Mononuclear cell (primary cell): ENCODE results near the gene SMYD3. TPM values are rescaled to one million over a fixed set of nuclear protein-coding genes. Genes with fewer than 3 reads are reported as not detected.

Source experiments
- H3K27me3 ChIP-seq: 2 replicates; pipeline ENCODE4 v1.6.0; 2011; ENCODE audit warnings: low read length, control low read depth; ENCODE audit not compliant: insufficient read depth
- H3K4me1 ChIP-seq: 2 replicates; pipeline ENCODE4 v1.5.1; 2011; ENCODE audit warnings: mild to moderate bottlenecking, low read length, control low read depth; ENCODE audit not compliant: insufficient read depth
- H3K4me3 ChIP-seq: 2 replicates; pipeline ENCODE4 v1.5.1; 2011; ENCODE audit warnings: mild to moderate bottlenecking, low read length, moderate library complexity
- H3K9me3 ChIP-seq: 2 replicates; pipeline ENCODE4 v1.5.1; 2011; ENCODE audit warnings: low read depth, mild to moderate bottlenecking, control low read depth, low read length
- total RNA-seq: library from RNA; depleted of rRNA; stranded (reverse); fragments of >200 nt; gene quantifications from one replicate; pipeline ENCODE4 v1.2.3, GENCODE V29; 2012

The SMYD3 gene
- total RNA-seq, 1 donor: 18.2 TPM

DNA sequence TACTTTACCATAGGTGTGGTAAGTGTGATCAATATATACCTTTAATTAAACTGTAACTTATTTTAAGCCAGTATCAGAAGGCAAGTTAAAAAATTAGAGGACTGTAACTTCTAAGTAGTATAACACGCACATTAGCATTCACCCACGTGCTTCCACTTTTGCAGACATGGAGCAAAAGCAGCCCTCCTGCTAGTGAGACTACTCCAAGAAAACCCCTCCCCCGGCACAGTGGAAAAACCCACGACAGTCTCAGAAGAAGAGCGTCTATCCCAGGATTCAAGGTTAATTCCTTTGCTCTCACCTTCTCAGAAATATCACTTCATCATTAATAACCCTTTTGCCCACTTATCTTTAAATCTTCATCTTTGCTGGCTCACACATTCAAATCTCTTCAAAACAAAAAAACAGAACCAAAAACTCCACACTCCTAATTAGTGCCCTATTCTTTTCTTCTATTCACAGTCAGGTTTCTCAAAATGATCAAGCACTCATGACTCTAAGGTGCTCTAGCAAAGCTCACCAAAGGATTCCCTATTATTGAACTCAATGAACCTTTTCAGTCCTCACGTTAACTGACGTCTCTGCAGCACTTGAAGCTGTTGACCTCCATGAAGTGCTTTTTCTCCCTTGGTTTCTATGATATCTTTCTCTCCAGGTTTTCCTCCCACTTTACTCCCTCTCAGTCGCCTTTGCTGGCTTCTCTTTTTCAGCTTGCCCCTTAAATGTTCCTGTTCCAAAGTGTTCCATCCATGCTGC lies 213.5 kb downstream of the SMYD3 start:
- Histone ChIP-seq H3K9me3 (no peaks in the 10 kb centered on the region), H3K4me3 (no peak overlapping the region), H3K27me3 (no peaks in the 10 kb centered on the region), H3K4me1 (no peaks in the 10 kb centered on the region)

DNA sequence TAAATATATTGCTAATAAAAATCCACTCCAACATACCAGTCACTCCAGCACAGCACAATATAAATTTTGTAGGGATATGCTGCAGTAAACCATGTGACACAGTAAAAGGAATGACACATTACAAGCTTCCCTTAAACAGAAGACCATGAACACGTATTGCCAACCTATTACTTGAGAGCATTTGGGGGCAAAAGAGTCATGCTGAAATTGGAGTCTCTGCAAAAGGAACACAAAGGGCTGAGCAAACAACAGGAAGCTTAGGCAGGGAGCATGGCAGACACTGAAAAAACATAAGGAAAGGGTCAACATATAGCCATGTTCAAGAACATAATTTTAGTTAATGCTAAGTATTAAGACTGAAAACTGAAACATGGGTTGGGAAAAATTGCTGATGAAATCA lies 214.5 kb downstream of the SMYD3 start:
- Histone ChIP-seq H3K9me3 (no peaks in the 10 kb centered on the region), H3K4me1 (no peaks in the 10 kb centered on the region), H3K4me3 (no peak overlapping the region), H3K27me3 (no peaks in the 10 kb centered on the region)

- no peaks in the 10 kb centered on the region for H3K9me3 ChIP-seq
- H3K4me3 ChIP-seq: no peak overlapping the region
- no peaks in the 10 kb centered on the region for H3K27me3 ChIP-seq
- H3K4me1 ChIP-seq: no peaks in the 10 kb centered on the region
Measured at GRCh38 chr1:246291127-246291526, 216.0 kb downstream of the SMYD3 start.

DNA sequence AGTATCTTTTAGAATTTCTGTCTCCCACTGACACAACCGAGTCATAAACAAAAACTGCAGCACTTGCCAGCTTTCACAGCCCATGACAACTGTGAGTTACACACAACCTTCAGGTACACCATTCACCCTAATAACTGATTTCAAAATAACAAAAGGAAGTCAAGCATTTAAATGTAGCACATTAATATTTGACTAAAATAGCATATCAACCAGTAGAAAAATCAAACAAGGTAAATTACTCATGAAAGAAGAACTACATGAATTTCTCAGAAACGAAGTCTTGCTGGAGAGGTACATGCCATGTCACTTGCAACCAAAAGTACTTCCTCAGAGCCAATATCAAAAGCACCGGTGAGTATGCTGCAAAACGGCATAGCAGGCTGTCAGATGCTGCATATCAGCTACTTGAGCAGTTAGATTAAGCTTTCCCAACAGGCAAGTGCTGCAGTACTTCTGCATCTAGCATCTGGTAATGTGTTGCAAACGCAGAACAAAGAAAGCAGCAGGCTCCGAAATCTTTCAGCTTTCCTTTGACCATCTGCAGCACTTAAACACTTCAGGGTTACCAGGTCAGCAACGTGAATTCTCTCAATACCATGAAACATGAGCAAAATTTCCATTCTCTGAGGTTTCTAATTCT lies 223.2 kb downstream of the SMYD3 start:
- Histone ChIP-seq H3K4me1 (no peaks in the 10 kb centered on the region), H3K4me3 (no peak overlapping the region), H3K27me3 (no peaks in the 10 kb centered on the region), H3K9me3 (no peaks in the 10 kb centered on the region)

- Histone ChIP-seq H3K4me1 (no peaks in the 10 kb centered on the region), H3K4me3 (no peak overlapping the region), H3K9me3 (no peaks in the 10 kb centered on the region)
Measured at GRCh38 chr1:246281639-246282038, 225.4 kb downstream of the SMYD3 start.

GRCh38 chr1:246281195-246281594 lies 225.9 kb downstream of the SMYD3 start:
- Histone ChIP-seq H3K27me3 (no peaks in the 10 kb centered on the region), H3K4me3 (no peak overlapping the region), H3K4me1 (no peaks in the 10 kb centered on the region), H3K9me3 (no peaks in the 10 kb centered on the region)

More at GRCh38 chr1:246281639-246282038, 225.4 kb downstream of the SMYD3 start:
- H3K27me3 ChIP-seq: no peaks in the 10 kb centered on the region

DNA sequence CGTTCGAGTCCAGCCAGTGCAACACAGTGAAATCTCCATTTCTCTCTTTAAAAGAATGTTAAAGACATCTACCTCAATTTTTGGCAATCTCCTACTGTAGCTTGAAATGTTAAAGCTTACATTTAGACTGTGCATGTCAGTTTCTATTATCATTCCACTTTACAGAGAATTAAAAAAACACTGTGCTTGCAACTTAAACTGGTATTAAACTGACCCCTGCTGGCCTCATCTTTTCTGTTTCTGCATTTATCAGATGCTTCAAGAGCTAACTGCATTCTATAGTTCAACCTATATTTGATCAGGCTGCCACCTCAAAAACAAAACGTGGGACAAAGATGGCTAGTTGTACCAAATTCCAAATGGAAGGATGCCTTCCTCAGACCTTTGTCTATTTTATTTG lies 226.5 kb downstream of the SMYD3 start:
- no peaks in the 10 kb centered on the region for H3K27me3 ChIP-seq
- H3K4me1 ChIP-seq: no peaks in the 10 kb centered on the region
- H3K4me3 ChIP-seq: no peak overlapping the region

DNA sequence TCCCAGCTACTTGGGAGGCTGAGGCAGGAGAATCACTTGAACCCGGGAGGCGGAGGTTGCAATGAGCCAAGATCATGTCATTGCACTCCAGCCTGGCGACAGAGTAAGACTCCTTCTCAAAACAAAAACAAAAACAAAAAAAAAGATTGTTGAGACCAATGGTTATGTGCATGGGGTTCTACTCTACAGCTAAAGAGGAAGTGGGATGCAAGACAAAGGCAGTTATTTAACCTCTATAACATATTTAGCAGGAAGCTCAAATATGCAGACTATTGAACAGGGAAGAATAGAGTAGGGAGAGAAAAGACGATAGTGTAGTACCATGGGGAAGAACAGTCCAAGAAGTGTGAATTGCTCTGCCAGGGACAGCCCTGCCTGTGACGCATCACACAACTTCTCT lies 227.7 kb downstream of the SMYD3 start:
- Histone ChIP-seq H3K9me3 (no peaks in the 10 kb centered on the region), H3K4me3 (no peak overlapping the region), H3K27me3 (no peaks in the 10 kb centered on the region), H3K4me1 (no peaks in the 10 kb centered on the region)

More for the DNA sequence above, 226.5 kb downstream of the SMYD3 start:
- no peaks in the 10 kb centered on the region for H3K9me3 ChIP-seq

DNA sequence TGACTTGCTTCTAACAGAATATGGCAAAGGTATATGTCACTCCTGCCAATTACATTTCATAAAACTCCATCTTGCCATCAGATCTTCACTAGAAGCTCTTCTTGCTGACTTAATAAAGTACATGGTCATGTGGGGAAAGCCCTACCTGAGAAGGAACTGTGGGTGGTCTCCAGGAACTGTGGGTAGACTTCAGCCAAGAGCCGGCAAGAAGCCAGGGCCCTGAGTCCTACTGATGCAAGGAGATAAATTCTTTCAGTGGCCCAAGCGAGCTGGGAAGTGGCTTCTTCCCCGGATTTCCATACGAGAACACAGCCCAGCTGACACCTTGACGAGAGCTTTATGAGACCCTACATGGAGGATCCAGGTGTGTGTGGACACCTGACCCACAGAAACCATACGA lies 228.7 kb downstream of the SMYD3 start:
- Histone ChIP-seq H3K4me1 (no peaks in the 10 kb centered on the region), H3K27me3 (no peaks in the 10 kb centered on the region)

DNA sequence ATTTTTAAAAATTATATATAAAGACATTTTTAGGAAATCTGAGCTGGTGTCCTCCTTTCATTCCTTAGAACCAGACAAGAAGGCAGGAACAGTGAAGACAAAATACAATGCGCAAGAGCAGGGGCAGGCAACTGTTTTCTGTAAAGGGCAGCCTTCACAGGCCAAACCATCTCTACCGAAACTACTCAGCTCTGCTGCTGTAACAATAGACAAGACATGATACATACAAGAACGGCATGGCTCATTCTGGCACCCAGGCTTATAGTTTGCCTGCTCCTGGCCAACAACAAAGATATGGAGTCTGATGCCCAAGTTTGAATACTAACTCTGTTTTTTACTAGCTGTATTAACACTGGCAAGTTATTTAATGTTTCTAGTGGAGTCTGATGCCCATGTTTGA lies 232.0 kb downstream of the SMYD3 start:
- H3K27me3 ChIP-seq: no peaks in the 10 kb centered on the region
- H3K4me1 ChIP-seq: no peaks in the 10 kb centered on the region
- no peak overlapping the region for H3K4me3 ChIP-seq
- H3K9me3 ChIP-seq: no peaks in the 10 kb centered on the region

More for the DNA sequence above, 228.7 kb downstream of the SMYD3 start:
- Histone ChIP-seq H3K9me3 (no peaks in the 10 kb centered on the region), H3K4me3 (no peak overlapping the region)

- H3K9me3 ChIP-seq: no peaks in the 10 kb centered on the region
- H3K4me3 ChIP-seq: no peak overlapping the region
- H3K4me1 ChIP-seq: no peaks in the 10 kb centered on the region
- no peaks in the 10 kb centered on the region for H3K27me3 ChIP-seq
Measured at GRCh38 chr1:246274186-246274585, 232.9 kb downstream of the SMYD3 start.

DNA sequence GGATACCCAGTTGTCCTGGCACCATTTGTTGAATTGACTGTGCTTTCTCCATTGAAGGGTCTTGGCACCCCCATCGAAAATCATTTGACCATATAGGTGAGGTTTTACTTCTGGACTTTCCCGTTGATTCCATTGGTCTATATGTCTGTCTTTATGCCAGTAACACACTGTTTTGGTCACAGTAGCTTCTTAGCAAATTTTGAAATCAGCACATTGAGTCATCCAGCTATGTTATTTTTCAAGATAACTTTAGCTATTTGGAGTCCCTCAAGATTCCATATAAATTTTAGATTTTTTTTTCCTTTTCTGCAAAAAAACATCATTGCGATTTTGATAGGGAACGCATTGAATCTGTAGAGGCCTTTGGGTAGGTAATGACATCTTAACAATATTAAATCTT lies 235.6 kb downstream of the SMYD3 start:
- Histone ChIP-seq H3K4me1 (no peaks in the 10 kb centered on the region), H3K27me3 (no peaks in the 10 kb centered on the region), H3K4me3 (no peak overlapping the region), H3K9me3 (no peaks in the 10 kb centered on the region)

- no peak overlapping the region for H3K4me3 ChIP-seq
- H3K4me1 ChIP-seq: no peaks in the 10 kb centered on the region
- H3K27me3 ChIP-seq: no peaks in the 10 kb centered on the region
- H3K9me3 ChIP-seq: no peaks in the 10 kb centered on the region
Measured at GRCh38 chr1:246270236-246270635, 236.8 kb downstream of the SMYD3 start.

- no peaks in the 10 kb centered on the region for H3K9me3 ChIP-seq
- H3K4me3 ChIP-seq: no peak overlapping the region
- no peaks in the 10 kb centered on the region for H3K4me1 ChIP-seq
- H3K27me3 ChIP-seq: no peaks in the 10 kb centered on the region
Measured at GRCh38 chr1:246269466-246269865, 237.6 kb downstream of the SMYD3 start.

- Histone ChIP-seq H3K4me1 (no peaks in the 10 kb centered on the region), H3K27me3 (no peaks in the 10 kb centered on the region), H3K9me3 (no peaks in the 10 kb centered on the region), H3K4me3 (no peak overlapping the region)
Measured at GRCh38 chr1:246267896-246268295, 239.2 kb downstream of the SMYD3 start.

DNA sequence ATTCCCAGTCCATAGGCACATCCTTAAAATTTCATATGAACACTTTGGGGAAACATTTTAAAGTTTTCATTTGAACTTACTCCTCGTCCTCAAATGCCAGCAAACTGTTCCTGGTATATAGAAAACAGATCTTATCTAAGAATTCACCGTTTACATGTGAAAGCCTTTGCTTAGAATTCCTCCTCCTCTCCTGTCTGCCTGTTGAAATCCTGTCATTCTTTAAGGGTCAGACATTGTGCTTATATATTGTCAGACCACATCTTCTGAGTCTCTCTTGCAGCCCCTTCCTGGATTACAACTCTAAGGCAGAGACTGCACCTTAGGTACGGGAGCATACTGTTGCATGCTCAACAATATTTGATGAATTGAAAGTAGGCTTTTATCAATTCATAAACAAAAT lies 239.7 kb downstream of the SMYD3 start:
- no peaks in the 10 kb centered on the region for H3K27me3 ChIP-seq
- no peaks in the 10 kb centered on the region for H3K9me3 ChIP-seq
- no peaks in the 10 kb centered on the region for H3K4me1 ChIP-seq
- H3K4me3 ChIP-seq: no peak overlapping the region
